HG02852 (cell line): Measurements from ENCODE around the gene TM2D1.
"Not testable (repeated sequence)": the region's sequence is repeated elsewhere in the genome, so short reads cannot be mapped to it uniquely, and the experiment has no call there.

Source experiments
- ATAC-seq: cut with Tn5 transposase; IDR thresholded peaks from one replicate; pipeline ENCODE4 v1.9.1; 2021; ENCODE audit warnings: mild to moderate bottlenecking, moderate library complexity; ENCODE audit not compliant: unreplicated experiment

Gene TM2D1

DNA sequence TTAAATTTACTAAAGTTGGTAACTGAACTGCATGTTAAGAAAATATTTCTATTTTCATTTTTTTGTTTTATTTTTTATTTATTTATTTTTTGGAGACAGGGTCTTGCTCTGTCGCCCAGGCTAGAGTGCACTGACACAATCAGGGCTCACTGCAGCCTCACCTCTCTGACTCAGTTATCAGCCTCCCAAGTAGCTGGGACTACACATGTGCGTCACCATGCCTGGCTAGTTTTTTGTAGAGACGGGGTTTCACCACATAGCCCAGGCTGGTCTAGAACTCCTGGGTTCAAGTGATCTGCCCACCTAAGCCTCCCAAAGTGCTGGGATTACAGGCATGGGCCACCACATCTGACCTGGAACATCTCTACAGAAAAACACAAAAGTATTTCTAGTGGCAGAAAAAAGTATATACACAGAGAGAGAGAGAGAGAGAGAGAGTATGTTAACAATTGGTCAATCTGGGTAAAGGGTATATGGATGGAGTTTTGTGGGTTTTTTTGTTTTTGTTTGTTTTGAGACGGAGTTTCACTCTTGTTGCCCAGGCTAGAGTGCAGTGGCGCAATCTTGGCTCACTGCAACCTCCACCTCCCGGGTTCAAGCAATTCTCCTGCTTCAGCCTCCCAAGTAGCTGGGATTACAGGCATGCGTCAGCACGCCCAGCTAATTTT lies 5.8 kb downstream of the TM2D1 start:
- ATAC-seq: not testable (repeated sequence)

GRCh38 chr1:61711969-61712368 lies 13.0 kb downstream of the TM2D1 start:
- no peak for ATAC-seq

- not testable (repeated sequence) for ATAC-seq
These were observed 13.7 kb downstream of the TM2D1 start for GRCh38 chr1:61711257-61711656.

- no peak for ATAC-seq
These were observed 15.0 kb downstream of the TM2D1 start for GRCh38 chr1:61709908-61710289.

- ATAC-seq: no peak
These were observed 15.7 kb downstream of the TM2D1 start for GRCh38 chr1:61708953-61709907.

DNA sequence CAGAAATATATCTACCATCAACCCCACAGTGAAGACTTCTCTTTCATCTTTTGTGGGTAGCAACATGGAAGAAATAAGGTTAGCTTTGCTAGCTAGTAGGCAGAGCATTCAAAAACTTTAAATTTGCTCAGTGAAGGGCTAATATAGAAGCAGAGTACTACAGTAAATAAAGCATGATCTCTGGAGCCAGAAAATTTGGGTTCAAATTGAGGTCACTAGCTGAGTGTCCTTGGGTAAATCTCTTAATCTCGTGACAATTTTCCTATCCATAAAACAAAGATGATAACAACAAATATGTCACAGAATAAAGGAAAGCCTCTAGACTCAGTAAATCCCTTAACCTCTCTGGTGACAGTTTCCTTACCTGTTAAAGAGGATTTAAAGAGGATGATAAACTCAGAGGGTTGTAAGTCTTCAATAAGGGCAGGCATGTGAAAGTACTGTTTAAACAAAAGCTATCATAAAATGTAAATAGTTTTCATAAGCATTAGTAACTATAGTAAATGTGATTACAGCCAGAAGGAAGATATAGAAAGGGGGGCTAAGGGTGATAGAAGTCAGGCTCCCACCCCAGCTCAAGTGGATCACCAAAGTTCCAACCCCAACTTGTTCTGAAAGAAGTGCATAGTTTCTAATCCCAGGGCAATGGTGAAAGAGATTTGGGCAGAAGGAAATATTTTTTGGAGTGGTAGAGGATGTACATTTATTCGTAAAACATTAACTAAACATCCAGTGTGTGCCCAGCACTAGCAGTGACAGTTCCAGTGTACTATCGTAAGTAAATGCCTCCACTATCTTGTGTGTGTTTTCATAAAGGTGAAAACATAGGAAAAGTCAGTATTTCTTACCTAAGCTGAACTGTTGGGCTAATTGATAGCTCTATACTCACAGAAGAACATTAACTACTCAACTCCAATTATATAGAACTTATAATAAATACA lies 24.8 kb downstream of the TM2D1 start:
- ATAC-seq: no peak

DNA sequence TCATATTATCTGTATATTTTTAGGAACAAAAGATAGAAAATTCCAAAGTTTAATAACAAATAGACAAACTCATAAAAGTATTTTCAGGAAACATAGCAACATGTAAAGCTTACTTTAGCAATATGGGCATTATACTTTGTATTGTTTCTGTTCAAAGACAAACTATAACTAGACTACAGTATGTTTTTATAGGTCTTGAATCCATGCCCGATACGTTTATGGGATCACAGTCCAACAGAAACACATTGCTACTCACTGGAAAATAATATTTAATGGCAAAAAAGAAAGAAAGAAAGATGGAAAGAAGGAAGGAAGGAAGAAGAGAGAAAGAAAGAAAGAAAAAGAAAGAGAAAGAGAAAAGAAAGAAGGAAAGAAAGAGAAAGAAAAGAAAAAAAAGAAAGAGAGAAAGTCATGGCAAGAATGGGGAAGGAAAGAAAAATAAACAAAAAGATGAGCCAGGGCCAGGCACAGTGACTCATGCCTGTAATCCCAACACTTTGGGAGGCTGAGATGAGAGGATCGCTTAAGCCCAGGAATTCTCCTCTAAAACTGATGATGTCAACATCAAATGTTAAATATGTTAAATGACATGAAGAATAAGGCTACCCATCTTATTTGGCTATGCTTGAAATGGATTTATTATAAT lies 32.7 kb downstream of the TM2D1 start:
- no peak for ATAC-seq

GRCh38 chr1:61687901-61688300 lies 37.0 kb downstream of the TM2D1 start:
- no peak for ATAC-seq

DNA sequence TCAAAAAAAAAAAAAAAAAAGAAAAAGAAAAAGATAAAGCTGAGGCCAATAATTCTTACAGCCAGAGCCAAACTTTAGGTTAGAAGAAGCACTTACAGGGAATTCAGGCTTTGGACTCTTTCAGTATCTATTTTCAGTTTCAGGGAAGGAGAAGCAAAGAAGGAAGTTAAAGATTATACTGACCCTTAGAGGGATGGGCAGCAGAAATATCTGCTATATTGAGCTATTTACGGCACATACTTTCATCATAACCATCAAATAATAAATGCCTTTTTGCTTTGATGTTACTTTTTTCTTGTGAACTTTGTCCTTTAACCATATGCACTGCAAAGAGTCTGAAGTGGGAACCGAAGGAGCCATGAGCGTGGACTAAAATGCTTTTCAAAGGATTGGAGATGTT lies 42.0 kb downstream of the TM2D1 start:
- no peak for ATAC-seq

GRCh38 chr1:61680500-61680899 lies 44.4 kb downstream of the TM2D1 start:
- ATAC-seq: no peak

- ATAC-seq: not testable (repeated sequence)
These were observed 48.1 kb downstream of the TM2D1 start for GRCh38 chr1:61676881-61677280.

DNA sequence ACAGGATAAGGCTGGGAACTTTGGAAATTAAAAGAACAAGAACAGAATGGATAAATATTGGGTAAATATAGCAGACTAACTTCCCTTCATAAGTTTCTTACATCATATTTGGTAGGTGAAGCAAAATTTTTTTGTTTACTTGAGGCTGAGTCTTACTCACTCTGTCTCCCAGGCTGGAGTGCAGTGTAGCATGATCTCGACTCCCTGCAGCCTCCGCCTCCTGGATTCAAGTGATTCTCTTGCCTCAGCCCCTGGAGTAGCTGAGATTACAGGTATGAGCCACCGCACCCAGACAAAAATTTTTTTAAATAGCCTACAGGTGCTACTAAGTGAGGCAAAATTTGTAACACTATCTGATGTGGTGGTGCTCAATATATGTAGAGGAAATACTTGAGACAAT lies 50.7 kb downstream of the TM2D1 start:
- ATAC-seq: no peak

- ATAC-seq: no peak
These were observed 52.6 kb downstream of the TM2D1 start for GRCh38 chr1:61672376-61672775.

DNA sequence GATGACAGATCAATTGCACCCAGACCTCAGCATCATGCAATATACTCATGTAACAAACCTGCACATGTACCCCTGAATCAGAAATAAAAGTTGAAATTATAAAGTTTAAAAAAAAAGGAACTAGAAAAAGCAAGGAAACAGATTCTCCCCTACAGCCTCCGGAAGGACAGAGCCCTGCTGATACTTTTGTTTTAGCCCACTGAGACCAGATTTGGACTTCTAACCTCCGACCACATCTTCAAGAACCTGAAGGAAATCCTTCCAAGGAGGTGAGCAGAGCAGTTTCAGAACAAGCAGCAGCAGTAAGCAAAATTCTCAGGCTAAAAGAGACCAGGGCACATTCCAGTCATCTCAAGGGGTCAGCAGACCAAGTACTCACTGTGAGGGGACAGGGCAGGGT lies 54.5 kb downstream of the TM2D1 start:
- no peak for ATAC-seq

- no peak for ATAC-seq
These were observed 54.9 kb downstream of the TM2D1 start for GRCh38 chr1:61670016-61670415.

DNA sequence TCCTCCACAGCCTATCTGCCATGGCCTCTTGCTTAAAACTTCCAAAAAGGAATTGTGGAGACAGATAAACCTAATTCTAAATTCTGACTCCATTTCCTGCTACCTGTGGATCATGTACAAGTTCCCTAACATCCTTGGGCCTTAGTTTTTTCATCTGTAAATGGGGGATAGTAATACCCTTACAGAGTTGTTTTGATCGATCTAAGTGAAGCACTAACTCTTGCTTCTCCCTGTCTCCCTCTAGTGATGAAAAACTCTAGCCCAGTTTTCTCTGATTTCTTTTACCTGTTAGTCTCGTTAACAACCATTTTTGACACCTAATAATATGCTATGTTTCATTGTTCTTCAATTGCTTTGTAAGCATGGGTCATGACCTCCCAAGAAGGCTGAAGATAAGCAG lies 65.9 kb downstream of the TM2D1 start:
- ATAC-seq: no peak

GRCh38 chr1:61655453-61655852 lies 69.5 kb downstream of the TM2D1 start:
- no peak for ATAC-seq

DNA sequence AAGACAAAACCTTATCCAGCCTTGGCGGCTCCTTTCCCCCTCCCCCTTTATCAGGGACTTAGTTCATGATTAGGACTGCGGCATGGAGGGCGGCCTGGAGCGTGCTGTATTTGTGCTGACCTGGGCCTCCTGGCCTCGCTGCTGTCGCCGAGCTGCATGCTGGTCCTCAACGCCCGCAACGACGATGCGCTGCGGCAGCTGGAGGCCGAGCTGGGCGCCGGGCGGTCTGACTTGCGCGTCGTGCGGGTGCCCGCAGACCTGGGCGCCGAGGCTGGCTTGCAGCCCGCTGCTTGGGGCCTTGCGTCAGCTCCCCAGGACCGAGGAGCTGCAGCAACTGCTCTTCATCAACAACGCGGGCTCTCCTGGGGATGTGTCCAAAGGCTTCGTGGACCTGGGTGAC lies 70.9 kb downstream of the TM2D1 start:
- ATAC-seq: no peak

GRCh38 chr1:61648983-61649742 lies 75.8 kb downstream of the TM2D1 start:
- ATAC-seq: no peak

DNA sequence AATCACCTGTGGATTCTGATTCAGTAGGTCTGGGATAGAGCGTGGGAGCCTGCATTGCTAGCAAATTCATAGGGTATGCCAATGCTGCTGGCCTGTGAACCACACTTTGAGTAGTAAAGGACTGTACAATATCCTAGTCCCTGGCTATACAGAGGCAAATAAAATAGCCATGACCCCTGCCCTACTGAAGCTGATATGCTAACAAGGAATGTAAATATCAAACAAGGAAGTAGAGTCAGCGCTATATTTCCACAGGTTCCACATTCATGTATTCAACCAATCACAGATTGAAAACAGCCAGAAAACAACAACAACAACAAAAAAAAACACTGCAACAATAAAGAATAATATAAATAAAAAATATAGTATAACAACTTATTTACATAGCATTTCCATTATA lies 77.8 kb downstream of the TM2D1 start:
- ATAC-seq: no peak
